ENCODE measurements around the gene GALNT18. TPM values are rescaled to one million over a fixed set of nuclear protein-coding genes. Genes with fewer than 3 reads are reported as not detected.
"Not testable (repeated sequence)": the region's sequence is repeated elsewhere in the genome, so short reads cannot be mapped to it uniquely, and the experiment has no call there.

Gene GALNT18
- total RNA-seq, 1 donor from 2014 or later: 0.53 TPM

- no peak for DNase-seq (ENCODE audit: low read depth, low spot score)
These were observed 157.2 kb downstream of the GALNT18 start for GRCh38 chr11:11464555-11464954.

GRCh38 chr11:11463405-11463804 lies 158.4 kb downstream of the GALNT18 start:
- no peak for DNase-seq (ENCODE audit: low read depth, low spot score)

- DNase-seq (ENCODE audit: low read depth, low spot score): no peak
These were observed 160.3 kb downstream of the GALNT18 start for GRCh38 chr11:11461473-11461872.

- no peak for DNase-seq (ENCODE audit: low read depth, low spot score)
These were observed 162.2 kb downstream of the GALNT18 start for GRCh38 chr11:11459578-11459977.

GRCh38 chr11:11458485-11458884 lies 163.3 kb downstream of the GALNT18 start:
- no peak for DNase-seq (ENCODE audit: low read depth, low spot score)

- no peak for DNase-seq (ENCODE audit: low read depth, low spot score)
These were observed 163.8 kb downstream of the GALNT18 start for GRCh38 chr11:11458001-11458400.

GRCh38 chr11:11456866-11457265 lies 164.9 kb downstream of the GALNT18 start:
- DNase-seq (ENCODE audit: low read depth, low spot score): no peak

- DNase-seq (ENCODE audit: low read depth, low spot score): no peak
These were observed 167.1 kb downstream of the GALNT18 start for GRCh38 chr11:11454671-11455223.

GRCh38 chr11:11451501-11452005 lies 170.3 kb downstream of the GALNT18 start:
- no peak for DNase-seq (ENCODE audit: low read depth, low spot score)

- no peak for DNase-seq (ENCODE audit: low read depth, low spot score)
These were observed 171.0 kb downstream of the GALNT18 start for GRCh38 chr11:11450744-11451362.

GRCh38 chr11:11449327-11449726 lies 172.5 kb downstream of the GALNT18 start:
- no peak for DNase-seq (ENCODE audit: low read depth, low spot score)

GRCh38 chr11:11448626-11449025 lies 173.2 kb downstream of the GALNT18 start:
- no peak for DNase-seq (ENCODE audit: low read depth, low spot score)

GRCh38 chr11:11447601-11448000 lies 174.2 kb downstream of the GALNT18 start:
- DNase-seq (ENCODE audit: low read depth, low spot score): not testable (repeated sequence)

GRCh38 chr11:11446967-11447366 lies 174.8 kb downstream of the GALNT18 start:
- DNase-seq (ENCODE audit: low read depth, low spot score): no peak

- no peak for DNase-seq (ENCODE audit: low read depth, low spot score)
These were observed 175.2 kb downstream of the GALNT18 start for GRCh38 chr11:11446564-11446963.

- DNase-seq (ENCODE audit: low read depth, low spot score): no peak
These were observed 176.2 kb downstream of the GALNT18 start for GRCh38 chr11:11445441-11446185.

- DNase-seq (ENCODE audit: low read depth, low spot score): no peak
These were observed 177.0 kb downstream of the GALNT18 start for GRCh38 chr11:11444804-11445131.

- no peak for DNase-seq (ENCODE audit: low read depth, low spot score)
These were observed 177.6 kb downstream of the GALNT18 start for GRCh38 chr11:11444027-11444803.

- DNase-seq (ENCODE audit: low read depth, low spot score): no peak
These were observed 179.0 kb downstream of the GALNT18 start for GRCh38 chr11:11442791-11443190.

- DNase-seq (ENCODE audit: low read depth, low spot score): no peak
These were observed 180.3 kb downstream of the GALNT18 start for GRCh38 chr11:11441516-11441915.

GRCh38 chr11:11441091-11441490 lies 180.7 kb downstream of the GALNT18 start:
- no peak for DNase-seq (ENCODE audit: low read depth, low spot score)

- DNase-seq (ENCODE audit: low read depth, low spot score): no peak
These were observed 181.7 kb downstream of the GALNT18 start for GRCh38 chr11:11440144-11440543.
